Stimulated activated naive B cell treated with anti-CD40 and anti-IgM and Interleukin-4, amounts not matched to agents 10 μg/mL and 1 μg/mL and 100 μg/mL, for 72 hours (primary cell): ENCODE results near the gene FAM83F.
"Not testable (repeated sequence)": the region's sequence is repeated elsewhere in the genome, so short reads cannot be mapped to it uniquely, and the experiment has no call there.

Experiments
- ATAC-seq, 2 donors: fragments of 150-1000 bp; cut with Tn5 transposase; replicated peaks; 2 replicates each; pipeline ENCODE4 v1.10.0; 2021; ENCODE audit warnings: moderate library complexity in 1 of 2
- DNase-seq: peaks from one replicate; pipeline ENCODE4 v3.0.0; 2021
- H3K27ac Mint-ChIP-seq: one replicate; pipeline ENCODE4 v1.8.0; 2022; ENCODE audit warnings: mild to moderate bottlenecking, mixed read lengths
- H3K27me3 Mint-ChIP-seq, 2 donors: one replicate each; pipeline ENCODE4 v1.8.0; 2022; ENCODE audit warnings: mixed read lengths in 2 of 2
- H3K36me3 Mint-ChIP-seq, 2 donors: one replicate each; pipeline ENCODE4 v1.8.0; 2022; ENCODE audit warnings: mixed read lengths in 2 of 2, mild to moderate bottlenecking in 1 of 2
- H3K4me1 Mint-ChIP-seq, 2 donors: one replicate each; pipeline ENCODE4 v1.8.0; 2022; ENCODE audit warnings: mixed read lengths in 2 of 2, mild to moderate bottlenecking in 1 of 2
- H3K4me3 Mint-ChIP-seq, 2 donors: one replicate each; pipeline ENCODE4 v1.8.0; 2022; ENCODE audit warnings: mild to moderate bottlenecking in 2 of 2, mixed read lengths in 2 of 2, moderate library complexity in 1 of 2
- H3K9me3 Mint-ChIP-seq, 2 donors: one replicate each; pipeline ENCODE4 v1.8.0; 2022; ENCODE audit warnings: mixed read lengths in 2 of 2, mild to moderate bottlenecking in 1 of 2

The FAM83F gene

GRCh38 chr22:40024201-40025061, 29.7 kb downstream of the FAM83F start:
- no peaks in the 10 kb centered on the region for H3K36me3 Mint-ChIP-seq
- H3K4me3 Mint-ChIP-seq: no peak overlapping the region
- ATAC-seq (peak; percentile 86 to 87), DNase-seq (peak; percentile 24)
- no peaks in the 10 kb centered on the region for H3K9me3 Mint-ChIP-seq
- peaks cover 6 to 11% of the 10 kb centered on the region in 2 donors for H3K4me1 Mint-ChIP-seq
- peaks cover 0 to 5% of the 10 kb centered on the region in 2 donors for H3K27me3 Mint-ChIP-seq
- no peak overlapping the region for H3K27ac Mint-ChIP-seq

- DNase-seq, H3K4me3 Mint-ChIP-seq, H3K9me3 Mint-ChIP-seq, H3K36me3 Mint-ChIP-seq, H3K27me3 Mint-ChIP-seq, ATAC-seq, H3K27ac Mint-ChIP-seq: not testable (repeated sequence)
- peaks cover 6 to 11% of the 10 kb centered on the region in 2 donors for H3K4me1 Mint-ChIP-seq
These were observed 30.3 kb downstream of the FAM83F start for GRCh38 chr22:40025062-40025379.

GRCh38 chr22:40025856-40026255, 31.1 kb downstream of the FAM83F start:
- Mint-ChIP-seq H3K4me3 (no peak overlapping the region), H3K36me3 (no peaks in the 10 kb centered on the region), H3K27ac (no peak overlapping the region), H3K9me3 (no peaks in the 10 kb centered on the region), H3K27me3 (peaks cover 0 to 5% of the 10 kb centered on the region in 2 donors), H3K4me1 (peaks cover 6 to 11% of the 10 kb centered on the region in 2 donors)
- no peak for ATAC-seq
- no peak for DNase-seq

- peaks cover 0 to 5% of the 10 kb centered on the region in 2 donors for H3K27me3 Mint-ChIP-seq
- no peaks in the 10 kb centered on the region for H3K36me3 Mint-ChIP-seq
- DNase-seq: no peak
- no peak for ATAC-seq
- no peak overlapping the region for H3K27ac Mint-ChIP-seq
- no peak overlapping the region for H3K4me3 Mint-ChIP-seq
- H3K9me3 Mint-ChIP-seq: no peaks in the 10 kb centered on the region
- peaks cover 6 to 11% of the 10 kb centered on the region in 2 donors for H3K4me1 Mint-ChIP-seq
These were observed 31.9 kb downstream of the FAM83F start for GRCh38 chr22:40026641-40027040.

- no peak for ATAC-seq
- DNase-seq: no peak
- no peaks in the 10 kb centered on the region for H3K9me3 Mint-ChIP-seq
- H3K4me1 Mint-ChIP-seq: peaks cover 6 to 11% of the 10 kb centered on the region in 2 donors
- H3K4me3 Mint-ChIP-seq: no peak overlapping the region
- no peaks in the 10 kb centered on the region for H3K36me3 Mint-ChIP-seq
- no peak overlapping the region for H3K27ac Mint-ChIP-seq
- peaks cover 0 to 5% of the 10 kb centered on the region in 2 donors for H3K27me3 Mint-ChIP-seq
These were observed 32.7 kb downstream of the FAM83F start for GRCh38 chr22:40027191-40028097.

GRCh38 chr22:40028098-40028425, 33.3 kb downstream of the FAM83F start:
- Mint-ChIP-seq H3K27ac (no peak overlapping the region), H3K9me3 (no peaks in the 10 kb centered on the region), H3K27me3 (peaks cover 0 to 5% of the 10 kb centered on the region in 2 donors), H3K36me3 (no peaks in the 10 kb centered on the region), H3K4me3 (no peak overlapping the region), H3K4me1 (peaks cover 3 to 11% of the 10 kb centered on the region in 2 donors)
- ATAC-seq (no peak), DNase-seq (no peak)

GRCh38 chr22:40029189-40029890, 34.6 kb downstream of the FAM83F start:
- ATAC-seq (no peak), DNase-seq (no peak)
- Mint-ChIP-seq H3K27ac (no peak overlapping the region), H3K4me1 (peaks cover 3 to 5% of the 10 kb centered on the region in 2 donors), H3K4me3 (no peak overlapping the region), H3K27me3 (peaks cover 0 to 5% of the 10 kb centered on the region in 2 donors), H3K36me3 (no peaks in the 10 kb centered on the region), H3K9me3 (no peaks in the 10 kb centered on the region)

GRCh38 chr22:40030026-40030757, 35.4 kb downstream of the FAM83F start:
- Mint-ChIP-seq H3K4me1 (no peaks in the 10 kb centered on the region), H3K36me3 (no peaks in the 10 kb centered on the region), H3K9me3 (no peaks in the 10 kb centered on the region), H3K4me3 (no peak overlapping the region), H3K27ac (no peak overlapping the region), H3K27me3 (peaks cover 5% of the 10 kb centered on the region in 2 donors)
- DNase-seq (no peak), ATAC-seq (no peak)

- no peaks in the 10 kb centered on the region for H3K4me1 Mint-ChIP-seq
- H3K9me3 Mint-ChIP-seq: no peaks in the 10 kb centered on the region
- DNase-seq (no peak), ATAC-seq (no peak)
- no peak overlapping the region for H3K4me3 Mint-ChIP-seq
- H3K27me3 Mint-ChIP-seq: peaks cover 5 to 6% of the 10 kb centered on the region in 2 donors
- no peak overlapping the region for H3K27ac Mint-ChIP-seq
- no peaks in the 10 kb centered on the region for H3K36me3 Mint-ChIP-seq
These were observed 36.0 kb downstream of the FAM83F start for GRCh38 chr22:40030758-40031095.

- Mint-ChIP-seq H3K9me3 (no peaks in the 10 kb centered on the region), H3K27ac (no peak overlapping the region), H3K36me3 (no peaks in the 10 kb centered on the region), H3K4me3 (no peak overlapping the region), H3K4me1 (no peaks in the 10 kb centered on the region), H3K27me3 (peaks cover 5 to 11% of the 10 kb centered on the region in 2 donors)
- DNase-seq (no peak), ATAC-seq (no peak)
These were observed 37.2 kb downstream of the FAM83F start for GRCh38 chr22:40031766-40032470.

- H3K4me1 Mint-ChIP-seq: no peaks in the 10 kb centered on the region
- no peaks in the 10 kb centered on the region for H3K9me3 Mint-ChIP-seq
- H3K4me3 Mint-ChIP-seq: no peak overlapping the region
- no peak for DNase-seq
- no peaks in the 10 kb centered on the region for H3K36me3 Mint-ChIP-seq
- no peak overlapping the region for H3K27ac Mint-ChIP-seq
- peaks cover 9 to 23% of the 10 kb centered on the region in 2 donors for H3K27me3 Mint-ChIP-seq
- ATAC-seq: no peak
These were observed 39.0 kb downstream of the FAM83F start for GRCh38 chr22:40033586-40034380.

- peaks cover 16 to 31% of the 10 kb centered on the region in 2 donors for H3K27me3 Mint-ChIP-seq
- H3K27ac Mint-ChIP-seq: no peak overlapping the region
- H3K4me1 Mint-ChIP-seq: no peaks in the 10 kb centered on the region
- ATAC-seq: no peak
- no peak overlapping the region for H3K4me3 Mint-ChIP-seq
- no peaks in the 10 kb centered on the region for H3K9me3 Mint-ChIP-seq
- no peak for DNase-seq
- no peaks in the 10 kb centered on the region for H3K36me3 Mint-ChIP-seq
These were observed 40.6 kb downstream of the FAM83F start for GRCh38 chr22:40035351-40035750.

- Mint-ChIP-seq H3K4me1 (no peaks in the 10 kb centered on the region), H3K9me3 (no peaks in the 10 kb centered on the region), H3K36me3 (no peaks in the 10 kb centered on the region), H3K27me3 (peaks cover 16 to 31% of the 10 kb centered on the region in 2 donors), H3K27ac (no peak overlapping the region), H3K4me3 (no peak overlapping the region)
- ATAC-seq (peak in 1 of 2 donors; percentile 11), DNase-seq (no peak)
These were observed 41.4 kb downstream of the FAM83F start for GRCh38 chr22:40036126-40036525.
